Activated B cell treated with CpG ODN at 0.5 μM for 24 hours (primary cell): ENCODE results near the gene HTT-AS. TPM values are rescaled to one million over a fixed set of nuclear protein-coding genes. Genes with fewer than 3 reads are reported as not detected.

ENCODE experiments used
- ATAC-seq: fragments of 200-7000 bp; cut with Tn5 transposase; one replicate; pipeline ENCODE4 v1.10.0; 2021; ENCODE audit warnings: low read depth, mild to moderate bottlenecking, moderate library complexity
- CTCF ChIA-PET: fragments of 350-600 bp; sonication (Branson Sonifier 250); formaldehyde crosslinking; loops from one replicate; lab custom pipeline; 2021; ENCODE audit warnings: antibody characterized with exemption; lab: Charles Lee
- POLR2A ChIA-PET: fragments of 350-600 bp; sonication (Branson Sonifier 250); formaldehyde crosslinking; loops from one replicate; lab custom pipeline; 2021; ENCODE audit warnings: antibody characterized with exemption; lab: Charles Lee
- DNase-seq: peaks from one replicate; pipeline ENCODE4 v3.0.0; 2022
- H3K27ac Mint-ChIP-seq: one replicate; pipeline ENCODE4 v1.8.0; 2020; ENCODE audit warnings: mixed read lengths
- H3K27me3 Mint-ChIP-seq: one replicate; pipeline ENCODE4 v1.8.0; 2021; ENCODE audit warnings: mixed read lengths
- H3K36me3 Mint-ChIP-seq: one replicate; pipeline ENCODE4 v1.8.0; 2021; ENCODE audit warnings: low read depth, mixed read lengths
- H3K4me1 Mint-ChIP-seq: one replicate; pipeline ENCODE4 v1.8.0; 2021; ENCODE audit warnings: mixed read lengths
- H3K4me3 Mint-ChIP-seq: one replicate; pipeline ENCODE4 v1.8.0; 2020; ENCODE audit warnings: mild to moderate bottlenecking, mixed read lengths
- H3K9me3 Mint-ChIP-seq: one replicate; pipeline ENCODE4 v1.8.0; 2020; ENCODE audit warnings: mixed read lengths
- intact Hi-C: fragments of 100-400 bp; cut with micrococcal nuclease; formaldehyde crosslinking; loops from one replicate; pipeline ENCODE4 v1.15.1; 2024
- total RNA-seq: library from RNA; stranded (reverse); gene quantifications from 2 replicates; pipeline ENCODE4 v1.2.3, GENCODE V29; 2022
- TF ChIP-seq, protein P1 (sequence below): fragments of 200-600 bp; IDR thresholded peaks from one replicate; pipeline ENCODE4 v1.8.0; 2022; ENCODE audit warnings: antibody characterized with exemption, mild to moderate bottlenecking

The HTT-AS gene
- total RNA-seq, 1 donor from 2014 or later = not detected

DNA sequence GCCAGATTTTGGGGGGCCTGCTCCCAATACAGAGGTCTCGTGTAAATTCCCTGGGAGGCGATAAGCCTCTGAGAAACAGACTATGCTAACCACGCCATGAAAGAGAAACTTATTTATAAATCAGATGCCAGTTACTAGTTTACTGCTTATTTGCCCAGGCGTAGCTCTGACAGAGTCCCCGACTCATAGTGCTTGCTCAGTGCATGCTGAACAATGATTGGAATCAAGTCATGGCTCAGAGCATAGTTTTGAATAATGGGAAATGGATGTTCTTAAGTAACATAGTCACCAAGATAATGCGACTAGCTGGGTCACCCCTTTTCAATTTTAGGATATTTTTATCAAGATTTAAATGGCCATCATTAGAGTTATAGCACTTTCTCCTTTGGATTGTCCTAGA is 40.0 kb upstream of the HTT-AS start:
- ATAC-seq (no peak), DNase-seq (no peak)
- Mint-ChIP-seq H3K4me1 (no peaks in the 10 kb centered on the region), H3K27ac (no peak overlapping the region), H3K9me3 (no peaks in the 10 kb centered on the region), H3K4me3 (no peak overlapping the region), H3K36me3 (peaks cover 95% of the 10 kb centered on the region), H3K27me3 (no peaks in the 10 kb centered on the region)
- intact Hi-C loops = no loop called here
- ChIA-PET POLR2A (no interaction called here), CTCF (no interaction called here)
- TF ChIP-seq, protein P1, sequence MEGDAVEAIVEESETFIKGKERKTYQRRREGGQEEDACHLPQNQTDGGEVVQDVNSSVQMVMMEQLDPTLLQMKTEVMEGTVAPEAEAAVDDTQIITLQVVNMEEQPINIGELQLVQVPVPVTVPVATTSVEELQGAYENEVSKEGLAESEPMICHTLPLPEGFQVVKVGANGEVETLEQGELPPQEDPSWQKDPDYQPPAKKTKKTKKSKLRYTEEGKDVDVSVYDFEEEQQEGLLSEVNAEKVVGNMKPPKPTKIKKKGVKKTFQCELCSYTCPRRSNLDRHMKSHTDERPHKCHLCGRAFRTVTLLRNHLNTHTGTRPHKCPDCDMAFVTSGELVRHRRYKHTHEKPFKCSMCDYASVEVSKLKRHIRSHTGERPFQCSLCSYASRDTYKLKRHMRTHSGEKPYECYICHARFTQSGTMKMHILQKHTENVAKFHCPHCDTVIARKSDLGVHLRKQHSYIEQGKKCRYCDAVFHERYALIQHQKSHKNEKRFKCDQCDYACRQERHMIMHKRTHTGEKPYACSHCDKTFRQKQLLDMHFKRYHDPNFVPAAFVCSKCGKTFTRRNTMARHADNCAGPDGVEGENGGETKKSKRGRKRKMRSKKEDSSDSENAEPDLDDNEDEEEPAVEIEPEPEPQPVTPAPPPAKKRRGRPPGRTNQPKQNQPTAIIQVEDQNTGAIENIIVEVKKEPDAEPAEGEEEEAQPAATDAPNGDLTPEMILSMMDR = no peak

DNA sequence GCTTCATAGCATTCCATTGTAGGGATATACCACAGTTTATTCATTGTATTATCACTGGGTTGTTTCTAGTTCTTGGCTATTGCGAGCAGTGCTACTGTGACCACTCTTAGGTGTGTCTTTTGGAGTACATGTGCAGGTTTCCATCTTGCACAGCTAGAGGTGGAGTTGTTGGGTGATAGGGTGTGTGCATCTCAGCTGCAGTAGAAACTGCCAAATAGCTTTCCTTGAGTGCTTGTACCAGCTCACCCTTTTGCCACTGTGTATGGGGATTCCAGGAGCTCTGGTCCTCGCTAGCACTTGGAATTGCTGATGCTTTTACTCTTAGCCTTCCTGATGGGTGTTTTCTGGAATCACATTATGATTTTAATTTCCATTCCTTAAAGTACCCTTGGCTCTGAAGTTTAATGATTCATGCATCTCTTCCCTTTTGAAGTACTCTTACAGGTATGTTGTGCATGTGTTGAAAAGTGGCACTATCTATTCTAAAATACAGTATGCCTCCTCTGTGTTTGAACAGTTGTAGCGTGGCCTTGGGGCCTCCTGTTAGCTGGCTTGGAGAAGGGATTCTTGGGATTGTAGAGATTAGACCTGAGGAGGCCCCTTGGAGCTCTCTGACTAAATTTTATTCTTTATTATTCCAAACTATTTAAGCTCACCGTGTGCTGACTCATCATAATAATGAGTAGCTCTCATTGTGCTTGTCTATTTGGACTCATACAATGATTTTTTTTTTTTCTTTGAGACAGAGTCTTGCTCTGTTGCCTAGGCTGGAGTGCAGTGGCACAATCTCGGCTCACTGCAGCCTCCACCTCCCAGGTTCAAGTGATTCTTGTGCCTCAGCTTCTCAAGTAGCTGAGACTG is 38.5 kb upstream of the HTT-AS start:
- DNase-seq (no peak), ATAC-seq (no peak)
- no peak overlapping the region for H3K27ac Mint-ChIP-seq
- intact Hi-C loops = no loop called here
- ChIA-PET POLR2A (no interaction called here), CTCF (interaction anchor here (1.2 kb wide), 1 partner anchor 16 kb away, joined by 3 read pairs; no protein-coding TSS in a partner anchor)
- no peaks in the 10 kb centered on the region for H3K27me3 Mint-ChIP-seq
- no peak overlapping the region for H3K4me3 Mint-ChIP-seq
- H3K36me3 Mint-ChIP-seq = peaks cover 93% of the 10 kb centered on the region
- TF ChIP-seq, protein P1 = no peak
- no peaks in the 10 kb centered on the region for H3K9me3 Mint-ChIP-seq
- no peaks in the 10 kb centered on the region for H3K4me1 Mint-ChIP-seq

DNA sequence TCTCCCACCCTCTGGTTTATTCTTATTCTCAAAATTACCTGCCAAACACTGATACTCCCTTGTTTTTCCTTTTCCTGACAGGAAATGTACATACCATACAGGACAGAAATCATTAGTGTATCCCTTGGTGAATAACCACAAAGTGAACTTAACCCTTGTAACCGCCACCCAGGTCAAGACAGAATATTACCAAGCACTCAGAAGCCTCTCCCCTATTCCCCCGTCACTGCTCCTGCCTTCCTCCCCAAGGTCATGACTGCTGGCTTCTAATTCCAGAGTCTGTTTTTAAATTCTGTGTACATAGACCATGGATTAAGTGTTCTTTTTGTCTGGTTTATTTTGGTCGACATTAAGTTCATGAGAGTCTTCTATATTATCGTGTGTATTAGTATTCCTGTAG is 37.9 kb upstream of the HTT-AS start:
- peaks cover 93% of the 10 kb centered on the region for H3K36me3 Mint-ChIP-seq
- H3K9me3 Mint-ChIP-seq = no peaks in the 10 kb centered on the region
- H3K27me3 Mint-ChIP-seq = no peaks in the 10 kb centered on the region
- no peak for ATAC-seq
- no peak for DNase-seq
- POLR2A ChIA-PET = no interaction called here
- CTCF ChIA-PET = no interaction called here
- H3K4me3 Mint-ChIP-seq = no peak overlapping the region
- intact Hi-C loops = no loop called here
- no peaks in the 10 kb centered on the region for H3K4me1 Mint-ChIP-seq
- H3K27ac Mint-ChIP-seq = no peak overlapping the region
- TF ChIP-seq, protein P1 = no peak

DNA sequence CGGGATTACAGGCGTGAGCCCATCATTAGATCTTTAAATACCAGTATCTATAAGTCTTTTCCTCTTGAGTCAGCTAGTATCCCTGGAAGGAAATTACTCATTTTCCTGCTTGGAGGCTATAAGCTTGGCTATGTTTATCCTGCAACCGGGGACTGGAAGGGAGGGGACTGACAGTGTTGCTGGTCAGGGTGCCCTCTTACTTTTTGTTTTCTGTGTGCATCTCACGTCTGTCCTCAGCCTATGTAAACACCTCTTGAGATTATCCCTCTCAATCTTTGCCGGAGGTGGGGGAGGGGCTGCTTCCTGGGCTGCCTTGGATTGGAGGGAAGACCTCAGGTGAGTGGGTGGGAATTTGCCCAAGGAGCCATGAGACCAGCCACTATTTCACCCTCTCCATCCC is 37.1 kb upstream of the HTT-AS start:
- DNase-seq = no peak
- Mint-ChIP-seq H3K27me3 (no peaks in the 10 kb centered on the region), H3K4me1 (peaks cover 3% of the 10 kb centered on the region), H3K9me3 (no peaks in the 10 kb centered on the region), H3K36me3 (peaks cover 93% of the 10 kb centered on the region), H3K27ac (no peak overlapping the region), H3K4me3 (no peak overlapping the region)
- TF ChIP-seq, protein P1 = no peak
- ATAC-seq = no peak
- ChIA-PET POLR2A (no interaction called here), CTCF (no interaction called here)
- intact Hi-C loops = no loop called here

DNA sequence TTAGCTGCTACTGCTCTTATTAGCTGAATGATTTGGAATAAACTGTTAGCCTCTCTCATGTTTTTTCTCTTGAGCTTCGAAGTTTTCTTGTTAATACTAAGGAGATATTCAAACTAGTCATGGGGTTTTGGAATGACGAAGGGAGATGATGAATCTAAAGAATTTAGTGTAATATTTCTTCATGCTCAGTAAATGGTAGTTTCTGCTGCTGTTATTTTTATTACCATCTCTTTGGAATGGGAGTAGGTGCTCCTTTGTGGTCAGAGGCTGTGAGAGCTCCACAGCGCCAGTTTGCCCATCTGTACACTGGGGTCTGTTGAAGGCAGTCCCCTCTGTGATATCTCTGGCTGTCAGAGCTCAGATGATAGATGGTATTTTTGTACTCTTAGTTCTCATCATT is 33.9 kb upstream of the HTT-AS start:
- no peak for ATAC-seq
- no peaks in the 10 kb centered on the region for H3K9me3 Mint-ChIP-seq
- H3K36me3 Mint-ChIP-seq = peaks cover 84% of the 10 kb centered on the region
- no peak overlapping the region for H3K4me3 Mint-ChIP-seq
- TF ChIP-seq, protein P1 = no peak
- no peaks in the 10 kb centered on the region for H3K27me3 Mint-ChIP-seq
- DNase-seq = no peak
- no peak overlapping the region for H3K27ac Mint-ChIP-seq
- POLR2A ChIA-PET = interaction anchor here (1.0 to 1.5 kb wide), 2 partner anchors 28 to 61 kb away, joined by 3 to 4 read pairs; no protein-coding TSS in a partner anchor
- intact Hi-C loops = no loop called here
- CTCF ChIA-PET = interaction anchor here (0.8 to 4.5 kb wide), 4 partner anchors 10 to 772 kb away, joined by 3 to 28 read pairs (median 14); no protein-coding TSS in a partner anchor
- H3K4me1 Mint-ChIP-seq = peaks cover 9% of the 10 kb centered on the region
